ENCODE measurements around the gene RAPGEF6.

DNA sequence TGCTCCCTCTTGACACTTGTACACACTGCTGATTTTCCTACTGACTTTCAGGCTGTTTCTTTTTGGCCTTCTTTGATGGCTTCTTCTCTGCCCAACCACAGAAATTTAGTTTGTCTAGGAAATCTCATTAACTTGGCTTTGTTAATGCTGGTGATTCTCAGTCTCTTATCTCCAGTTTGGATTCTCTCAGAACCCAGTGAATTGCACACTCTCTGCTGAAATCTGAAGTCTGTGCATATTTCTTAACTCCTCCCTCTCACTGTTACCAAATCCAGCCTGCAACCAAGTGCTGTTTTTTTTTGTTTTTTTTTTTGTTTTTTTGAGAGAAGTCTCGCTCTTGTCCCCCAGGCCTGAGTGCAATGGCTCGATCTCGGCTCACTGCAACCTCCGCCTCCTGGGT, 254.0 kb downstream of the RAPGEF6 start:
- TF ChIP-seq POLR2AphosphoS5 (IDR thresholded peaks at IDR 0.05; ENCODE audit: low read depth), result no peak
- TF ChIP-seq, protein P1, sequence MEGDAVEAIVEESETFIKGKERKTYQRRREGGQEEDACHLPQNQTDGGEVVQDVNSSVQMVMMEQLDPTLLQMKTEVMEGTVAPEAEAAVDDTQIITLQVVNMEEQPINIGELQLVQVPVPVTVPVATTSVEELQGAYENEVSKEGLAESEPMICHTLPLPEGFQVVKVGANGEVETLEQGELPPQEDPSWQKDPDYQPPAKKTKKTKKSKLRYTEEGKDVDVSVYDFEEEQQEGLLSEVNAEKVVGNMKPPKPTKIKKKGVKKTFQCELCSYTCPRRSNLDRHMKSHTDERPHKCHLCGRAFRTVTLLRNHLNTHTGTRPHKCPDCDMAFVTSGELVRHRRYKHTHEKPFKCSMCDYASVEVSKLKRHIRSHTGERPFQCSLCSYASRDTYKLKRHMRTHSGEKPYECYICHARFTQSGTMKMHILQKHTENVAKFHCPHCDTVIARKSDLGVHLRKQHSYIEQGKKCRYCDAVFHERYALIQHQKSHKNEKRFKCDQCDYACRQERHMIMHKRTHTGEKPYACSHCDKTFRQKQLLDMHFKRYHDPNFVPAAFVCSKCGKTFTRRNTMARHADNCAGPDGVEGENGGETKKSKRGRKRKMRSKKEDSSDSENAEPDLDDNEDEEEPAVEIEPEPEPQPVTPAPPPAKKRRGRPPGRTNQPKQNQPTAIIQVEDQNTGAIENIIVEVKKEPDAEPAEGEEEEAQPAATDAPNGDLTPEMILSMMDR (IDR thresholded peaks at IDR 0.05; ENCODE audit: insufficient read depth, low read length), result no peak
- TF ChIP-seq, protein P2, sequence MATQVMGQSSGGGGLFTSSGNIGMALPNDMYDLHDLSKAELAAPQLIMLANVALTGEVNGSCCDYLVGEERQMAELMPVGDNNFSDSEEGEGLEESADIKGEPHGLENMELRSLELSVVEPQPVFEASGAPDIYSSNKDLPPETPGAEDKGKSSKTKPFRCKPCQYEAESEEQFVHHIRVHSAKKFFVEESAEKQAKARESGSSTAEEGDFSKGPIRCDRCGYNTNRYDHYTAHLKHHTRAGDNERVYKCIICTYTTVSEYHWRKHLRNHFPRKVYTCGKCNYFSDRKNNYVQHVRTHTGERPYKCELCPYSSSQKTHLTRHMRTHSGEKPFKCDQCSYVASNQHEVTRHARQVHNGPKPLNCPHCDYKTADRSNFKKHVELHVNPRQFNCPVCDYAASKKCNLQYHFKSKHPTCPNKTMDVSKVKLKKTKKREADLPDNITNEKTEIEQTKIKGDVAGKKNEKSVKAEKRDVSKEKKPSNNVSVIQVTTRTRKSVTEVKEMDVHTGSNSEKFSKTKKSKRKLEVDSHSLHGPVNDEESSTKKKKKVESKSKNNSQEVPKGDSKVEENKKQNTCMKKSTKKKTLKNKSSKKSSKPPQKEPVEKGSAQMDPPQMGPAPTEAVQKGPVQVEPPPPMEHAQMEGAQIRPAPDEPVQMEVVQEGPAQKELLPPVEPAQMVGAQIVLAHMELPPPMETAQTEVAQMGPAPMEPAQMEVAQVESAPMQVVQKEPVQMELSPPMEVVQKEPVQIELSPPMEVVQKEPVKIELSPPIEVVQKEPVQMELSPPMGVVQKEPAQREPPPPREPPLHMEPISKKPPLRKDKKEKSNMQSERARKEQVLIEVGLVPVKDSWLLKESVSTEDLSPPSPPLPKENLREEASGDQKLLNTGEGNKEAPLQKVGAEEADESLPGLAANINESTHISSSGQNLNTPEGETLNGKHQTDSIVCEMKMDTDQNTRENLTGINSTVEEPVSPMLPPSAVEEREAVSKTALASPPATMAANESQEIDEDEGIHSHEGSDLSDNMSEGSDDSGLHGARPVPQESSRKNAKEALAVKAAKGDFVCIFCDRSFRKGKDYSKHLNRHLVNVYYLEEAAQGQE (IDR thresholded peaks at IDR 0.05; ENCODE audit: insufficient replicate concordance, low read depth), result no peak
- no peak for TF ChIP-seq GABPA (IDR thresholded peaks at IDR 0.05; ENCODE audit: low read depth)
- no peak for TF ChIP-seq SPI1 (IDR thresholded peaks at IDR 0.05; ENCODE audit: borderline replicate concordance, low read depth)
